PC-9 (cell line): ENCODE data around the gene KY.

Experiments
- CTCF ChIP-seq: fragments of 200-600 bp; sonication (generic); conservative IDR thresholded peaks from 2 replicates; pipeline ENCODE4 v1.6.1; 2017; ENCODE audit warnings: mixed run types, antibody characterized with exemption, mild to moderate bottlenecking, moderate library complexity
- EZH2 ChIP-seq: fragments of 200-600 bp; sonication (generic); IDR thresholded peaks from 2 replicates; pipeline ENCODE4 v1.8.0; 2017; ENCODE audit warnings: antibody characterized with exemption, low read depth

- TF ChIP-seq CTCF, result no peak
- TF ChIP-seq EZH2, result no peak
Measured at GRCh38 chr3:134641671-134642300, 9.0 kb downstream of the KY start.
